ENCODE data around the gene PRSS27. TPM values are rescaled to one million over a fixed set of nuclear protein-coding genes. Genes with fewer than 3 reads are reported as not detected.
"Not testable (repeated sequence)": the region's sequence is repeated elsewhere in the genome, so short reads cannot be mapped to it uniquely, and the experiment has no call there.

PRSS27 gene
- total RNA-seq, 1 donor from 2014 or later, result 3.1 TPM

- no peak overlapping the region for H3K4me3 Mint-ChIP-seq (ENCODE audit: unreplicated experiment)
- H3K27ac Mint-ChIP-seq (ENCODE audit: unreplicated experiment), result peak overlapping the region; percentile 61
- DNase-seq (ENCODE audit: low spot score), result no peak
- TF ChIP-seq, protein P1, sequence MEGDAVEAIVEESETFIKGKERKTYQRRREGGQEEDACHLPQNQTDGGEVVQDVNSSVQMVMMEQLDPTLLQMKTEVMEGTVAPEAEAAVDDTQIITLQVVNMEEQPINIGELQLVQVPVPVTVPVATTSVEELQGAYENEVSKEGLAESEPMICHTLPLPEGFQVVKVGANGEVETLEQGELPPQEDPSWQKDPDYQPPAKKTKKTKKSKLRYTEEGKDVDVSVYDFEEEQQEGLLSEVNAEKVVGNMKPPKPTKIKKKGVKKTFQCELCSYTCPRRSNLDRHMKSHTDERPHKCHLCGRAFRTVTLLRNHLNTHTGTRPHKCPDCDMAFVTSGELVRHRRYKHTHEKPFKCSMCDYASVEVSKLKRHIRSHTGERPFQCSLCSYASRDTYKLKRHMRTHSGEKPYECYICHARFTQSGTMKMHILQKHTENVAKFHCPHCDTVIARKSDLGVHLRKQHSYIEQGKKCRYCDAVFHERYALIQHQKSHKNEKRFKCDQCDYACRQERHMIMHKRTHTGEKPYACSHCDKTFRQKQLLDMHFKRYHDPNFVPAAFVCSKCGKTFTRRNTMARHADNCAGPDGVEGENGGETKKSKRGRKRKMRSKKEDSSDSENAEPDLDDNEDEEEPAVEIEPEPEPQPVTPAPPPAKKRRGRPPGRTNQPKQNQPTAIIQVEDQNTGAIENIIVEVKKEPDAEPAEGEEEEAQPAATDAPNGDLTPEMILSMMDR (IDR thresholded peaks at IDR 0.05), result no peak
- H3K27me3 Mint-ChIP-seq (ENCODE audit: low read depth), result no peaks in the 10 kb centered on the region
- H3K4me1 Mint-ChIP-seq (ENCODE audit: low read depth), result peaks cover 12% of the 10 kb centered on the region
- H3K36me3 Mint-ChIP-seq (ENCODE audit: low read depth), result no peaks in the 10 kb centered on the region
- no peaks in the 10 kb centered on the region for H3K9me3 Mint-ChIP-seq (ENCODE audit: low read depth)
These were observed 44.3 kb downstream of the PRSS27 start for GRCh38 chr16:2675714-2676113.

DNA sequence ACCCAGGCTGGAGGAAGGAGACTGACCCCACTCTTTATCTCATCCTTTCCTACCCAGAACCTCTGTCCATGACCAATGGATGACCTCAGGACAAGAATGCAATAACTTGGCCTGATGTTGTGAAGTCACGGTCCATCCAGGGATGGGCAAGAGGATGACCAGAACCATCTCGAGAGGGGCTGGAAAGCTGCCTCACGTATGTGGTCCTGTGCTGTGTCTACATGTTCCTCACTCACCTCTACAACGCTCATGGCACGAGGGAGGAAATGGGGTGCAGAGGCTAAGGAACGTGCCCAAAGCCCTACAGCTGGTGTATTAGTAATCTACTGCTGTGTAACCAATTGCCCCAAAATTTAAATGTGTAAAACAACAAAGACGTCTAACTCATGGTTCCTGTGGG lies 45.0 kb downstream of the PRSS27 start:
- Mint-ChIP-seq H3K9me3 (ENCODE audit: low read depth) (no peaks in the 10 kb centered on the region), H3K4me3 (ENCODE audit: unreplicated experiment) (no peak overlapping the region), H3K27ac (ENCODE audit: unreplicated experiment) (no peak overlapping the region), H3K36me3 (ENCODE audit: low read depth) (no peaks in the 10 kb centered on the region), H3K4me1 (ENCODE audit: low read depth) (peaks cover 16% of the 10 kb centered on the region), H3K27me3 (ENCODE audit: low read depth) (no peaks in the 10 kb centered on the region)
- no peak for DNase-seq (ENCODE audit: low spot score)
- TF ChIP-seq, protein P1 (IDR thresholded peaks at IDR 0.05), result no peak

DNA sequence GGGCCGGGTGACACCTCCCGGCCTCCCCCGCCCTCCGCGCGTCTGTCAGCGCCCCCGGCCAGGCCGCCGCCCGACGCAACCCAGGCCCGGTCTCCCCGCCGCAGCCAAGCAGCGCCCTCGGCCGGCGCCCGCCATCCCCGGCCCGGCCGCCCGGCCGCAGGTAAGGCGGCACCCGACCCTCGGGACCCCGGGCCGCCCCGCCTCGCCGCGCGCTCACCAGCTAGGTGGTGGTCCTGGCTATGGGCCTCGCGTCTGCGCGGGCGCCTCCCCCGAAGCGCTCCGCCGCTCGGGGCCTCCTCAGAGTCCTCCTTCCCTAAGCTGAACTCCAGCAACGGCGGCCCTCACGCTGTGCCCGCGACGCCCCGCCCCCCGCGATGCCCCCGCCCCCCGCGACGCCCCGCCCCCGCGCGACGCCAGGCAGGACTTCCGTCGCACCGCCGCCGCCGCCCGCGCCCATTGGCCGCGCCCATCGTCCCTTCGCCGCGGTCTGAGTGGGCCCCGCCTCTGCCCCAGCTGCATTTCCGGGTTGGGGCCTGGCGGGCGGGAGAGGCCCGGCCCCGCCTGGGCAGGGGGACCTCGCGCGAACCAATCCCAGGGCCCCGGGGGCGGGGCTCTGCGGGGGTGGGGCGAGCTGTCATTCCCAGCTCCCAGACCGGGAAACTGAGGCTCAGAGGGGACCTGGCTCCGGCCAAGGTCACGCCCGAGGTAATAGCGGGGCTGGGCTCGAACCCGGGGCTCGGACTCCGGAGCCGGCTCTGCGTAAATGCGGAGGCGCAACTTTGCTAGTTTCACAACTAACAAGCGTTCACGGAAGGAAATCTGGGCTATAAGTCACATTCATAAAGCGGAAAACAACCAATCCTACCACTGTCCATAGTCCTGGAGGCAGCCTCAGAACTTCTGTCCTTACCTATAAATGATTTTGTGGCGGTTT lies 46.7 kb downstream of the PRSS27 start:
- Mint-ChIP-seq H3K4me3 (ENCODE audit: unreplicated experiment) (peak overlapping the region; percentile 77), H3K27me3 (ENCODE audit: low read depth) (no peaks in the 10 kb centered on the region), H3K36me3 (ENCODE audit: low read depth) (peaks cover 7% of the 10 kb centered on the region), H3K27ac (ENCODE audit: unreplicated experiment) (peak overlapping the region; percentile 77), H3K9me3 (ENCODE audit: low read depth) (no peaks in the 10 kb centered on the region), H3K4me1 (ENCODE audit: low read depth) (peaks cover 22% of the 10 kb centered on the region)
- TF ChIP-seq, protein P1 (IDR thresholded peaks at IDR 0.05), result no peak
- peak; percentile 96 for DNase-seq (ENCODE audit: low spot score)

- H3K27me3 Mint-ChIP-seq (ENCODE audit: low read depth), result no peaks in the 10 kb centered on the region
- H3K27ac Mint-ChIP-seq (ENCODE audit: unreplicated experiment), result no peak overlapping the region
- H3K9me3 Mint-ChIP-seq (ENCODE audit: low read depth), result no peaks in the 10 kb centered on the region
- TF ChIP-seq, protein P1 (IDR thresholded peaks at IDR 0.05), result no peak
- H3K4me3 Mint-ChIP-seq (ENCODE audit: unreplicated experiment), result peak overlapping the region; percentile 72
- peaks cover 13% of the 10 kb centered on the region for H3K36me3 Mint-ChIP-seq (ENCODE audit: low read depth)
- H3K4me1 Mint-ChIP-seq (ENCODE audit: low read depth), result peaks cover 22% of the 10 kb centered on the region
- DNase-seq (ENCODE audit: low spot score), result no peak
These were observed 48.3 kb downstream of the PRSS27 start for GRCh38 chr16:2671741-2672140.

DNA sequence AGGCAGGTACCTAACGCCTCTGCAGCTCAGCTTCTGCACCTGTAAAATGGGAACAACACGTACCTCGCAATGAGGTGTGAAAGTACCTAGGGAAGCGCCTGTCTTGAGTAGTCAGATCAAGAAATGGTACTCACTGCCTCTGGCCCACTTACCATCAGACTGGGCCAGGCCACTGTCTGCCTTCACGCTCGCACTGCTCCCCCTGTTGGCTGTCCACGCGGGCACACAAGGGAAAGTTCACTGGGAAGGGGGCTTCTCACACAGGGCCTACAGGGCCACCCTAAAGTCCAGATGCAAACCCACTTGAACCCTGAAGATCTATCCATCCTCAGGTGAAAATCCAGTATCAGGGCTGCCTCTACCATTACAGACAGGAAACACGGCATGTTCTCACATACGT lies 48.8 kb downstream of the PRSS27 start:
- H3K9me3 Mint-ChIP-seq (ENCODE audit: low read depth); H3K27me3 Mint-ChIP-seq (ENCODE audit: low read depth); H3K27ac Mint-ChIP-seq (ENCODE audit: unreplicated experiment); DNase-seq (ENCODE audit: low spot score); H3K4me3 Mint-ChIP-seq (ENCODE audit: unreplicated experiment): not testable (repeated sequence)
- peaks cover 22% of the 10 kb centered on the region for H3K4me1 Mint-ChIP-seq (ENCODE audit: low read depth)
- H3K36me3 Mint-ChIP-seq (ENCODE audit: low read depth), result peaks cover 13% of the 10 kb centered on the region
- TF ChIP-seq, protein P1 (IDR thresholded peaks at IDR 0.05), result peak; percentile 67
